Choroid plexus epithelial cell (primary cell): ENCODE measurements around the gene SPIRE2.
"Not testable (repeated sequence)": the region's sequence is repeated elsewhere in the genome, so short reads cannot be mapped to it uniquely, and the experiment has no call there.

Source experiments
- DNase-seq: peaks from one replicate; pipeline ENCODE4 v3.0.0-alpha.2; 2010; ENCODE audit warnings: low read depth
- H3K4me3 ChIP-seq: 2 replicates; pipeline ENCODE4 v1.5.1; 2011; ENCODE audit warnings: low read depth, mild to moderate bottlenecking, control low read depth, low read length, moderate library complexity
- CTCF ChIP-seq: conservative IDR thresholded peaks from 2 replicates; pipeline ENCODE4 v1.5.1; 2011; ENCODE audit warnings: low read depth, mild to moderate bottlenecking, control low read depth, inconsistent platforms, low read length, moderate library complexity

Gene SPIRE2

GRCh38 chr16:89828199-89828869, at the start of gene SPIRE2:
Gene SPIRE2, plus strand, starts transcription at chr16:89828475. Its CDS starts 76 bp downstream, at chr16:89828551.
- H3K4me3 ChIP-seq: peak within 1 kb of the TSS; percentile 60
- TF ChIP-seq CTCF: no peak
- DNase-seq: peak; percentile 79

- no peak overlapping the region for H3K4me3 ChIP-seq
- TF ChIP-seq CTCF: no peak
- no peak for DNase-seq
Observed at GRCh38 chr16:89779231-89779908, 48.9 kb upstream of the SPIRE2 start.

GRCh38 chr16:89779909-89780305, 48.4 kb upstream of the SPIRE2 start:
- TF ChIP-seq CTCF: no peak
- no peak for DNase-seq
- H3K4me3 ChIP-seq: no peak overlapping the region

GRCh38 chr16:89782489-89782888, 45.8 kb upstream of the SPIRE2 start:
- TF ChIP-seq CTCF: no peak
- no peak overlapping the region for H3K4me3 ChIP-seq
- no peak for DNase-seq

- not testable (repeated sequence) for H3K4me3 ChIP-seq, DNase-seq
Observed at GRCh38 chr16:89783952-89784351, 44.3 kb upstream of the SPIRE2 start.

- no peak for DNase-seq
- TF ChIP-seq CTCF: no peak
- no peak overlapping the region for H3K4me3 ChIP-seq
Observed at GRCh38 chr16:89784406-89784805, 43.9 kb upstream of the SPIRE2 start.

- no peak overlapping the region for H3K4me3 ChIP-seq
- no peak for DNase-seq
- TF ChIP-seq CTCF: no peak
Observed at GRCh38 chr16:89785523-89786155, 42.6 kb upstream of the SPIRE2 start.
